ENCODE data around the gene LAMP1. TPM values are rescaled to one million over a fixed set of nuclear protein-coding genes. Genes with fewer than 3 reads are reported as not detected.

The LAMP1 gene
- polyA plus RNA-seq, 3 donors, result 174 to 186 (median 178) TPM

Other genes starting within 250 kb of the LAMP1 start
- gene F7, start 191.4 kb upstream of the LAMP1 start, polyA plus RNA-seq (ENCODE audit: insufficient read length in 3 of 3), result 1 to 10 TPM; 4.5 to 5.8 (median 4.8) TPM
- 10 to 100 TPM; 23.6 to 26.6 (median 24.2) TPM for gene F10, start 174.4 kb upstream of the LAMP1 start, polyA plus RNA-seq (ENCODE audit: insufficient read length in 3 of 3)
- 1 to 10 TPM; 2.9 to 4.8 (median 3.5) TPM for gene PROZ, start 138.6 kb upstream of the LAMP1 start, polyA plus RNA-seq (ENCODE audit: insufficient read length in 3 of 3)
- 10 to 100 TPM; 56.9 to 80.4 (median 64.4) TPM for gene PCID2, start 88.6 kb upstream of the LAMP1 start, polyA plus RNA-seq (ENCODE audit: insufficient read length in 3 of 3)
- gene CUL4A, start 87.6 kb upstream of the LAMP1 start, polyA plus RNA-seq (ENCODE audit: insufficient read length in 3 of 3), result 10 to 100 TPM; 75.1 to 97.4 (median 80.0) TPM
- gene GRTP1, start 66.9 kb downstream of the LAMP1 start, polyA plus RNA-seq (ENCODE audit: insufficient read length in 3 of 3), result 10 to 100 TPM; 14.1 to 23.1 (median 21.3) TPM
- gene ADPRHL1, start 156.2 kb downstream of the LAMP1 start, polyA plus RNA-seq (ENCODE audit: insufficient read length in 3 of 3), result 1 to 10 TPM; 2.8 to 5.6 (median 4.7) TPM
- 10 to 100 TPM; 16.9 to 29.6 (median 29.5) TPM for gene DCUN1D2, start 193.5 kb downstream of the LAMP1 start, polyA plus RNA-seq (ENCODE audit: insufficient read length in 3 of 3)

Measured in renal pelvis (tissue), 3 donors.